Ramos (cell line): Measurements from ENCODE around the gene NVL.
"Not testable (repeated sequence)": the region's sequence is repeated elsewhere in the genome, so short reads cannot be mapped to it uniquely, and the experiment has no call there.

ENCODE experiments used
- in situ Hi-C: fragments of 300-500 bp; cut with MboI; formaldehyde crosslinking; loops from one replicate; pipeline ENCODE4 v1.14.3; 2022; ENCODE audit warnings: low sequenced_read_pairs; ENCODE audit not compliant: unreplicated experiment

NVL gene

GRCh38 chr1:224329842-224330753 lies at the start of gene NVL:
NVL (minus strand) TSS chr1:224330172; CDS start chr1:224330127, 45 bp downstream.
- in situ Hi-C loops, result loop anchor here (5.0 to 25.0 kb wide), 3 partner anchors 218 to 635 kb away; partner anchors contain the start of gene FBXO28

DNA sequence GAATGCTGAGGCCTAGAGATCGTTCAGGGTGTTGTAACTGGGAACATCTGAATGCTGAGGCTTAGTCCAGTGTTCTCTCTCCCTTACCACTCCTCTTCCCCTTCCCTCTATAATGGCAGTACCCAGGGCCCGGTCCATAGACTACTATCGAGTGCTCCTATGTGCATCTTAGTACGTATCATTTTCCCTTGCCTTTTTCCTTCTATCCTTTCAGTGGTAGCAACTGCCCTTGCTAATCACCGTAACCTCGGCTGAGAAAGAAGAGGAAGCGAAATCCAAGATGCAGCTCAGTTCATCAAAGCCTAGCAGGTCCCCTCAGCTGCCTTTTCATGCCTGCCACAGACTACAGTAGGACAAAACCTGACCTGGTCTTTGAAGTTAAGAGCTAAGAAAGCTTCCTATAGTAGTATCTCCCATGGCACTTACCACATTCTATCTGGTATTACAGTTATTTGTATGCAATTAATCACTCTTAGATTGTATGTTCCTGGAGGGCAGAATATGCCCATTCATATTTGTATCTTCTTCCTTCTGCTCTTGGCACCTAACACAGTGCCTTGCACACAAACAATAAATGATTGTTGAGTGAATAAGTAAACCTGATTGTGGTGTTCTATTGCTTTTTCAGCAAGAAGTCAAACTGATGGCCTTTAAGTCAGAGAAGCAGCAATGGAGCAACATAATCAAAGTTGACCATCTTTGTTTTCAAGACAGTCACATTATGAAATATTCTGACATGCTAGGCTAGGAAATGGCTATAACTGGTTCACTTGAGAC lies 49.1 kb upstream of the NVL start:
- in situ Hi-C loops, result no loop called here

GRCh38 chr1:224377676-224378006 lies 47.7 kb upstream of the NVL start:
- in situ Hi-C loops, result no loop called here

DNA sequence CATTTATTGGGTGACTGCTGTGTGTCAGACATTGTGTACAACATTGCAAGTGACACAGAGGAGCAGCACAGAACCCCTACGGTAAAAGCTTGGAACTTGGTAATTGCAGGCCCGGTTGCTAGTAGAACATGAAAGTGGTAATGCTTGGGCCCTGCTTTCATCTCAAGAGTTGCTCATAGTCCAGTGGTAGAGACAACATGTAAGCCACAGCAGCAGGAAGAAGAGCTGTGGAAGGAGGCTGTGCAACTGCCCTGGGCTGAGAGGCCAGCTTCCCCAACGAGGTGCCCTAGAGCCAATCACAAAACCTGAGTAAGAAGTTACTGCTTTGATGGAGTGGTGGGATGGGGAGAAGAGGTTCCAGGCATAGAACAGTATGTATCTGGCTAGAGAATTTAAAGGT lies 45.1 kb upstream of the NVL start:
- in situ Hi-C loops, result no loop called here

- in situ Hi-C loops, result no loop called here
Observed at GRCh38 chr1:224373008-224373590, 43.1 kb upstream of the NVL start.

GRCh38 chr1:224368409-224368808 lies 38.4 kb upstream of the NVL start:
- in situ Hi-C loops, result no loop called here

DNA sequence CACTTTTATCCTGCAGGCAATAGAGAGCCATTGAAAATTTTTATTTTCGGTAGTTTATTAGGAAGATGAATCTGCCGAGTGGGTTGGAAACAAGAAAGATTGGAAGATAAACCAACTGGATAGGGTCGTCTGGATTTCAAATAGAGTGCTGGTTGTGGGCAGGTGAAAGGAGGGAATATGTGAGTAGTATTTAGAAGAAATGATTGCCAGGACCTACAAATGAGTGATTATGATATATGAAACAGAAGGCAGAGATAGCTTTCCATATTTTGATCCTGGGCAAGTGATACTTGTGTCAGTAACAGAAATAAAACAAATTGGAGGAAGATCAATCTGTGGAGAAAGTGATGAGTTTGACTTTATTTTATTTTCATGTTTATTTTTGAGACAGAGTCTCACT lies 29.2 kb upstream of the NVL start:
- in situ Hi-C loops, result no loop called here

- in situ Hi-C loops, result no loop called here
Observed at GRCh38 chr1:224358237-224358636, 28.3 kb upstream of the NVL start.

DNA sequence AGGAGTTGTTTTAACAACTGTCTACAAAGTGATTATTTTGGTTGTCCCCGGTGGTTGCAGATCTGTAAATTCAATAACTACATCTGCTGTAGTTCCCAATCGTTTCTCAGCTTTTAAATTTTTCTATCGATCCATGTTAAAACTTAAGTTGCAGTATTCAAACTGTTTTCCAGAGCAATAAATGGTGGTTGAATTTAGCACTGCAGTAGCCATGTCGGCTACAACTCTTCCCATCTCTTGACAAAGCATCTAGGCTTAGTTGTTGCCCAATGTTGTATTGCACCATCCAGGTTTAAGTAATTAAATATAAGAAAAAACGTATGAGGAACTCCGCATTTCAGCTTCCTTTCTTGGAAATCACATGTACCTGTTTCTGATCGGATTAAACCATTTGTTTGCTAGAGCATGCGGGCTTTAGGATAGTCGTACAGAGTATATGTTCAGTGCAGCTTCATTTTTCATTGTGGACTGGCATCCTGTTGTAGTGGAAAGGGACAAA lies 27.7 kb upstream of the NVL start:
- in situ Hi-C loops, result no loop called here

DNA sequence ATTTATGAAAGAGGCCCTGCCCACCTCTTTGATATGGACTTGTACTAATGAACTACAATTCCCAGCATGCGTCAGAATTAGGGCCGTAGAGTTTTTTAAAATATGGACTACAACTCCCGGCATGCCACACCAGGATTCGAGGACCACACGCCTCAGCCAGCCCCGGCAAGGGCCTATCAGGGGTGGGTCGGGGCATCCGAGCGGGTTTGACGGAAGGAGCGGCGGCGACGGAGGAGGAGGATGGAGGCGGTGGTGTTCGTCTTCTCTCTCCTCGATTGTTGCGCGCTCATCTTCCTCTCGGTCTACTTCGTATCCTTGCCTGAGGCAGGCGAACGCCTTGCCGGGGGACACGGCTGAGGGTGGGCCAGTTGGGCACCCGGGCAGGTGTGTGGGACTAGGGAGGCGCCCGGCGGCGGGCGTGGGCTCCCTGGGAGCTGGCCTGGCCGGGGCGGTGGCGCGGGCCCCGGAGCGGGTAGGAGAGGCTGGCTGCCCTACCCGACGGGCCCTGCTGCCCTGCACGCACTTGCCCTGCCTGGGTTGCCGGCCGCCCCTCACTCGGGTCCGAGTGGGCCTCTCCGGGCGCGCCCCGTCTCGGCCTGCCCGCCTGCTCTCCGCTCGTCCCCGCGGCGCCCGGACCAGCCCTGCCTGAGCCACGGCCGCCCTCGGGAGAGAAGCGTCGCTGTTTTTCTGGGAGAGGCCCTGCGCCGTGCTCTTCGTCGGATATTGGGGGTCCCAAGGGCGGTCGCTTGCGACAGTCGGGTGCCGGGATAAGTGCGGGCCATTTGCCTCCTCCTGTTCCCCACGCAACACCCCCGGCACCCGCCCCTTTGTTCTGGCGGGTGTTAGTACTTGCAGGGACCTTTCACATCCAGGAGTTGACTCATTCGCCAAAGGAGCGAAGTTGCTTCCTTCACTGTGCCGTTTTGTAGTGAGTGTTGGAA lies 27.0 kb upstream of the NVL start, which contains the start of gene CNIH4:
CNIH4 (plus strand) TSS at position 195 of the 941 bp plus-strand sequence; CDS start at position 241, 46 bp downstream.
- in situ Hi-C loops, result no loop called here

DNA sequence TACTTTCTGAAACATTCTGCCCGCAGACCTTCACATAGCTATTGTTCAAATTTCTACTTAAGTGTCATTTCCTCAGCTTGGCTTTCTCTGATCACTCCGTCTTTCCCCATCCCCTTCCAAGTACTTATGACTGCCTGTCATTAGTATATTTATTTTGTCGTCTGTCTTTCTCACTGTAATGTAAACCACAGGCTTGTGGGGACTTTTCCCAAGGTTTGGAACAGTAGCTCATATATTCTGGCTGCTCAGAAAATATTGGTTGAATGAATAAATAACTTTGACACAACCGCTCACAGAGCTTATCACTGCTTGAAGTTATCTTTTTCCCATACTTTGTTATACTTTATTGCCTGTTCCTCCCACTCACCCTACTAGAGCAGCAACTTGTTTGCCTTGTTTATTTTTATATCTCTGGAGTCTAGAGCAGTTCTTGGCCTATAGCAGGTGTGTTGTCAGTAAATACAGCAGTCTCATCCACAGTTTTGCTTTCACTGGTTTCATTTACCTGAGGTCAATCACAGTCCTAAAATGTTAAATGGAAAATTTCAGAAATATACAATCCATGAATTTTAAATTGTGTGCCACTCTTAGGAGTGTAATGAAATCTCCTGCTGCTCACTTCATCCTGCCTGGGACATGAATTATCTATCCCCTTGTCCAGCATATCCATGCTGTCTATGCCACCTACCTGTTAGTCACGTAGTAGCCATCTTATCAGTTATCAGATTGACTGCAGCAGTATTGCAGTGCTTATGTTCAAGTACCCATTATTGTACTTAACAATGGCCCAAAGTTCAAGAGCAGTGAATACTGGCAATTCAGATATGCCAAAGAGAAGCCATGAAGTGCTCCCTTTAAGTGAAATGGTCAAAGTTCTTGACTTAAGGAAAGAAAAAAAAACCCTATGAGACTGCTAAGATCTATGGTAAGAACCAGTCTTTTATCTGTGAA lies 24.3 kb upstream of the NVL start:
- in situ Hi-C loops, result no loop called here

DNA sequence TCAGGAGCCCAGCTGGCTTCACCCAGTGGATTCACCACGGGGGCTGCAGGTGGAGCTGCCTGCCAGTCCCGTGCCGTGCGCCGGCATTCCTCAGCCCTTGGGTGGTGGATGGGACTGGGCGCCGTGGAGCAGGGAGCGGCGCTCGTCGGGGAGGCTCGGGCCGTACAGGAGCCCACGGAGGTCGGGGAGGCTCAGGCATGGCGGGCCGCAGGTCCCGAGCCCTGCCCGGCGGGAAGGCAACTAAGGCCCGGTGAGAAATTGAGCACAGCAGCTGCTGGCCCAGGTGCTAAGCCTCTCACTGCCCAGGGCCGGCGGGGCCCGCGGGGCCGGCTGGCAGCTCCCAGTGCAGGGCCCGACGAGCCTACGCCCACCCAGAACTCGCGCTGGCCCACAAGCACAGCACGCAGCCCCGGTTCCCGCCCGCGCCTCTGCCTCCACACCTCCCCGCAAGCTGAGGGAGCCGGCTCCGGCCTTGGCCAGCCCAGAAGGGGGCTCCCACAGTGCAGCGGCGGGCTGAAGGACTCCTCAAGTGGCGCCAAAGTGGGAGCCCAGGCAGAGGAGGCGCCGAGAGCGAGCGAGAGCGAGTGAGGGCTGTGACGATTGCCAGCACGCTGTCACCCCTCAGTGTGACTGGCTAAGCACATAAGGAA lies 22.6 kb upstream of the NVL start:
- in situ Hi-C loops, result not testable (repeated sequence)

DNA sequence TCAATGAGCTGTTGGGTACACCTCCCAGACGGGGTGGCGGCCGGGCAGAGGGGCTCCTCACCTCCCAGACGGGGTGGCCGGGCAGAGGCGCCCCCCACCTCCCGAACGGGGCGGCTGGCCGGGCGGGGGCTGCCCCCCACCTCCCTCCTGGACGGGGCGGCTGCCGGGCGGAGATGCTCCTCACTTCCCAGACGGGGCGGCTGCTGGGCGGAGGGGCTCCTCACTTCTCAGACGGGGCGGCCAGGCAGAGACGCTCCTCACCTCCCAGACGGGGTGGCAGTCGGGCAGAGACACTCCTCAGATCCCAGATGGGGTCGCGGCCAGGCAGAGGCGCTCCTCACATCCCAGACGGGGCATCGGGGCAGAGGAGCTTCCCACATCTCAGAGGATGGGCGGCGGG lies 19.7 kb upstream of the NVL start:
- in situ Hi-C loops, result loop anchor here (25.0 kb wide), 1 partner anchor 537 kb away; no protein-coding TSS in a partner anchor

GRCh38 chr1:224348137-224348536 lies 18.2 kb upstream of the NVL start:
- in situ Hi-C loops, result loop anchor here (25.0 kb wide), 1 partner anchor 536 kb away; no protein-coding TSS in a partner anchor

DNA sequence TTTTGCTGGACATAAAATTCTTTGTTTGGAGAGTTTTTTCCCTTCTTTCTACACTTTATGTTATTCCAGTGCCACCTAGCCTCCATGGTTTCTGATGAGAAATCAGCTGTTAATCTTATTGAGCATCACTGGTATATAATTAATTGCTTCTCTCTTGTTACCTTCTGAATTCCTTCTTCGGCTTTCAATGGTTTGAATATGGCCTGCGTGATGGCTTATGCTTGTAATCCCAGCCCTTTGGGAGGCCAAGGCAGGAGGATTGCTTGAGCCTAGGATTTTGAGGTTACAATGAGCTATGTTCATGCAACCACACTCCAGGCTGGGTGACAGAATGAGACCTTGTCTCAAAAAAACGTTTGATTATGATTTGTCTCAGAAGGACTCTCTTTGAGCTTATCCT lies 13.7 kb upstream of the NVL start:
- in situ Hi-C loops, result loop anchor here (25.0 kb wide), 1 partner anchor 531 kb away; no protein-coding TSS in a partner anchor

DNA sequence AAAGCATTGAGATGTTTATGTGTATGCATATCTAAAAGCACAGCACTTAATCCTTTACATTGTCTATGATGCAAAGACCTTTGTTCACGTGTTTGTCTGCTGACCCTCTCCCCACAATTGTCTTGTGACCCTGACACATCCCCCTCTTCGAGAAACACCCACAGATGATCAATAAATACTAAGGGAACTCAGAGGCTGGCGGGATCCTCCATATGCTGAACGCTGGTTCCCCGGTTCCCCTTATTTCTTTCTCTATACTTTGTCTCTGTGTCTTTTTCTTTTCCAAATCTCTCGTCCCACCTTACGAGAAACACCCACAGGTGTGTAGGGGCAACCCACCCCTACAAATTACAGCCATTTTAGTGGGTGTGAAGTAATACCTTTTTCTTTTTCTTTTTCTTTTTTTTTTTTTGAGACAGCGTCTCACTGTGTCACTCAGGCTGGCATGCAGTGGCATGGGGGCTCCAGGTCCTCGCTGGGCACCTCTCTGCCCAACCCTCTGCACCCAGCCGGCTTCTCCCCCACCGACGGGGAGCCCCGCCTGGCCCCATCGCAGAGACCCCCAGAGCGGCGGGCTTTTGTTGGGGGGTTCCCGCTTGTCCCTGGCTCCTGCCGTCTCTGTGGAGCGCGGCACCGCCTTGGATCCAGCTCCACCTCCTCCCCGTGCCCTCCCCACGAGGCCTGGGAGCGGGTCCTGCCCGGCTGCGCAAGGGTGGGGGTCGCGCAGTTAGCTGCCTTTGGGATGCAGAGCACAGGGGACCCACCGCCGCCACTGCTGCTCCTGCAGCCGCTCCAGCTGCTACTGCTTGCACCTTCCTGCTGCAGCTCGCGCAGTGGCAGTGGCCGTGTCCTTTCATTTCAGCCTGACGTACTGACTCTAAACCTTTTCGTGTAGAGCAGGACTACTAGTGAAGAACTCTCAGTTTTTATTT lies 10.7 kb upstream of the NVL start:
- in situ Hi-C loops, result loop anchor here (25.0 kb wide), 1 partner anchor 528 kb away; no protein-coding TSS in a partner anchor
